HG03378 (cell line): Measurements from ENCODE around the gene TRIM66.

Source experiments
- ATAC-seq: cut with Tn5 transposase; IDR thresholded peaks from one replicate; pipeline ENCODE4 v1.9.1; 2021; ENCODE audit warnings: mild to moderate bottlenecking, moderate library complexity; ENCODE audit not compliant: unreplicated experiment

TRIM66 gene

GRCh38 chr11:8661001-8661795 lies 21.3 kb downstream of the TRIM66 start:
- no peak for ATAC-seq

- no peak for ATAC-seq
These were observed 24.0 kb downstream of the TRIM66 start for GRCh38 chr11:8658321-8659057.

GRCh38 chr11:8656291-8656690 lies 26.2 kb downstream of the TRIM66 start:
- no peak for ATAC-seq

GRCh38 chr11:8654503-8654902 lies 28.0 kb downstream of the TRIM66 start:
- ATAC-seq = no peak

- no peak for ATAC-seq
These were observed 30.3 kb downstream of the TRIM66 start for GRCh38 chr11:8652140-8652539.

GRCh38 chr11:8650401-8650990 lies 32.0 kb downstream of the TRIM66 start:
- ATAC-seq = no peak

- ATAC-seq = no peak
These were observed 33.1 kb downstream of the TRIM66 start for GRCh38 chr11:8649361-8649760.

GRCh38 chr11:8646873-8647272 lies 35.6 kb downstream of the TRIM66 start:
- ATAC-seq = no peak

- ATAC-seq = no peak
These were observed 40.1 kb downstream of the TRIM66 start for GRCh38 chr11:8642196-8642841.

GRCh38 chr11:8641332-8641731 lies 41.1 kb downstream of the TRIM66 start:
- ATAC-seq = no peak

GRCh38 chr11:8640267-8640906 lies 42.1 kb downstream of the TRIM66 start:
- ATAC-seq = no peak

GRCh38 chr11:8639655-8640054 lies 42.8 kb downstream of the TRIM66 start:
- no peak for ATAC-seq

- no peak for ATAC-seq
These were observed 44.2 kb downstream of the TRIM66 start for GRCh38 chr11:8638300-8638699.

- ATAC-seq = no peak
These were observed 46.3 kb downstream of the TRIM66 start for GRCh38 chr11:8636127-8636526.

GRCh38 chr11:8634498-8634897 lies 48.0 kb downstream of the TRIM66 start:
- ATAC-seq = no peak

GRCh38 chr11:8631395-8632118 lies 50.9 kb downstream of the TRIM66 start:
- no peak for ATAC-seq

GRCh38 chr11:8624698-8625097 lies 57.8 kb downstream of the TRIM66 start:
- ATAC-seq = no peak

GRCh38 chr11:8621147-8621546 lies 61.3 kb downstream of the TRIM66 start:
- ATAC-seq = no peak

GRCh38 chr11:8617063-8617462 lies 65.4 kb downstream of the TRIM66 start:
- ATAC-seq = no peak

- ATAC-seq = no peak
These were observed 67.0 kb downstream of the TRIM66 start for GRCh38 chr11:8615291-8616032.
